OCI-LY3 (cell line): ENCODE measurements around the gene RAD51B.

Experiments
- H2AFZ ChIP-seq: fragments of 200-600, 300-600 bp; shearing (Covaris generic); 2 replicates; pipeline ENCODE4 v1.6.0; 2014; ENCODE audit warnings: antibody characterized with exemption, low read depth, low read length
- H3K27ac ChIP-seq: fragments of 200-600, 300-600 bp; sonication (generic); 2 replicates; pipeline ENCODE4 v1.5.1; 2014; ENCODE audit warnings: mild to moderate bottlenecking, low read length, moderate library complexity, mixed read lengths
- H3K27me3 ChIP-seq: fragments of 200-600, 300-600 bp; sonication (generic); 2 replicates; pipeline ENCODE4 v1.6.1; 2014; ENCODE audit warnings: low read depth, low read length, mixed read lengths
- H3K36me3 ChIP-seq: fragments of 200-600, 300-600 bp; sonication (generic); replicated peaks from 2 replicates; pipeline ENCODE3; 2014; ENCODE audit warnings: low read depth, low read length, mixed read lengths
- H3K4me1 ChIP-seq: fragments of 300-600, 200-600 bp; sonication (generic); 2 replicates; pipeline ENCODE4 v1.6.1; 2014; ENCODE audit warnings: low read length, mixed read lengths
- H3K4me2 ChIP-seq: fragments of 200-600, 300-600 bp; sonication (generic); 2 replicates; pipeline ENCODE4 v1.6.1; 2014; ENCODE audit warnings: low read length, mixed read lengths
- H3K4me3 ChIP-seq: fragments of 300-600, 200-600 bp; sonication (generic); 2 replicates; pipeline ENCODE4 v1.5.1; 2014; ENCODE audit warnings: antibody characterized with exemption, mild to moderate bottlenecking, low read length, moderate library complexity
- H3K79me2 ChIP-seq: fragments of 300-600, 200-600 bp; shearing (Covaris generic); 2 replicates; pipeline ENCODE4 v1.6.1; 2014; ENCODE audit warnings: mild to moderate bottlenecking, low read length, mixed read lengths
- H3K9ac ChIP-seq: fragments of 300-600, 200-600 bp; shearing (Covaris generic); 2 replicates; pipeline ENCODE4 v1.6.0; 2014; ENCODE audit warnings: mild to moderate bottlenecking, low read length, moderate library complexity
- H3K9me3 ChIP-seq: fragments of 200-600, 300-600 bp; shearing (Covaris generic); 2 replicates; pipeline ENCODE4 v1.6.1; 2014; ENCODE audit warnings: low read length, mixed read lengths; ENCODE audit not compliant: insufficient read depth
- H4K20me1 ChIP-seq: fragments of 200-600, 300-600 bp; sonication (generic); 2 replicates; pipeline ENCODE4 v1.6.1; 2016; ENCODE audit warnings: low read length, mixed read lengths; ENCODE audit not compliant: insufficient read depth
- CTCF ChIP-seq: fragments of 200-600, 300-600 bp; sonication (generic); IDR thresholded peaks from 2 replicates; pipeline ENCODE4 v1.5.1; 2014; ENCODE audit warnings: antibody characterized with exemption, low read length, low read depth
- EZH2phosphoT487 ChIP-seq: fragments of 200-600 bp; shearing (Covaris generic); IDR thresholded peaks from 2 replicates; pipeline ENCODE4 v1.6.1; 2018; ENCODE audit warnings: antibody characterized with exemption, mixed run types, low read depth

Gene RAD51B

DNA sequence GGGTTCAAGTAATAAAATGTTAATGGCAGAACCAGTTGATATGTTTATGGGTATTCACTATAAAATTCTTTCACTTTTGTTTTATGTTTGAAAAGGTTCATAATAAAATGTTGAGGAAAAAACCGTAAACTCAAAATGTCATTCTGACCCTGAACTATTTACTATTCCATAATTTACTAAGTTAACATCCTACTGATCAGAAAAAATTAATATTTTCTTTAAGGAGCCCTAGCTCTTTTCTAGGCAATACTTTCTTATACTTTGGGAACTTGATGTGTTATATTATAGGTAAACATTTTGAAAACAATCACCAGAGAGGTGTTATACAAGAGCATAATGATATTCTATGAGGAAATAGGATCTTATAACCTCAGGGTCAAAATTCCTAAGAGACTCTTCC lies 638.7 kb downstream of the RAD51B start:
- H3K27me3 ChIP-seq, result no peaks in the 10 kb centered on the region
- H4K20me1 ChIP-seq, result no peaks in the 10 kb centered on the region
- H3K27ac ChIP-seq, result no peak overlapping the region
- no peak overlapping the region for H3K4me2 ChIP-seq
- H3K9me3 ChIP-seq, result peaks cover 8% of the 10 kb centered on the region
- no peaks in the 10 kb centered on the region for H3K79me2 ChIP-seq
- peaks cover 4% of the 10 kb centered on the region for H3K36me3 ChIP-seq
- no peak overlapping the region for H2AFZ ChIP-seq
- H3K4me1 ChIP-seq, result peaks cover 13% of the 10 kb centered on the region; the same call in 1 of the 2 replicates
- H3K4me3 ChIP-seq, result no peak overlapping the region
- no peak overlapping the region for H3K9ac ChIP-seq
- TF ChIP-seq CTCF (no peak), EZH2phosphoT487 (no peak)

- Histone ChIP-seq H3K27me3 (no peaks in the 10 kb centered on the region), H3K9me3 (peaks cover 8% of the 10 kb centered on the region), H3K4me1 (peaks cover 8% of the 10 kb centered on the region; the same call in 1 of the 2 replicates), H4K20me1 (no peaks in the 10 kb centered on the region), H3K79me2 (no peaks in the 10 kb centered on the region), H3K4me2 (no peak overlapping the region), H3K9ac (no peak overlapping the region), H3K27ac (no peak overlapping the region), H3K36me3 (peaks cover 4% of the 10 kb centered on the region), H3K4me3 (no peak overlapping the region), H2AFZ (no peak overlapping the region)
- no peak for TF ChIP-seq EZH2phosphoT487
- TF ChIP-seq CTCF, result no peak
Measured at GRCh38 chr14:68458840-68459469, 639.4 kb downstream of the RAD51B start.

DNA sequence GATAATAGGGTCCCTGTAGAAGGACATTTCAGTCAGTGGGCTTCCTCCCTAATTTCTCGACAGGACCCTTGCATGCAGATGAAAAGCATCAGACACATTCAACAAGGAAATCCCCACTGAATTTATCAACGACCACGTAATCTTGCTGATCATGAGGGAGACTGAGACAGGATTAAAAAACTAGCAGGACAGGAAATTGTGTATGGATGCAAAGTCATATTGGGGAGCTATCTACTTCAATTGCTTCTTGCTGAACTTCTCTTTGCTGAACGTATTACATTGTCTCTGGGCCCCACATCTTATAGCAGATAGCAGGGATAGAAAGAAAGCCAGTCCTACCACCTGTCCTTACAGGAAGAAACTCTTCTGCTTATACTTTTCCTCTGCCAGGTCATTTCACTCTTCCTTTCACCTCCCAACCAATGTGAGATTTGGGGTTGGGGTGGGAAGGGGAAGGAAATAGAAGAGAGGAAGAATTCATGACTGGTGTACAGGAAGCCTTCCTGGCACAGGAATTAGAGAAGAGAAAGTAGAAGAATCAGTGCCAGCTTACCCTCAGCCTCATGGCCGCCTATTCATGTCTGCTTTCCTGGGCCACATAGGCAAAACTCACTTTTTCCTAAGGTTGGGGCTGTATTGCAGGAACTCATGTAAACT lies 640.0 kb downstream of the RAD51B start:
- TF ChIP-seq CTCF (no peak), EZH2phosphoT487 (no peak)
- no peaks in the 10 kb centered on the region for H3K27me3 ChIP-seq
- H3K9ac ChIP-seq, result no peak overlapping the region
- no peaks in the 10 kb centered on the region for H3K79me2 ChIP-seq
- H3K9me3 ChIP-seq, result peaks cover 7% of the 10 kb centered on the region
- H2AFZ ChIP-seq, result no peak overlapping the region
- H3K4me3 ChIP-seq, result no peak overlapping the region
- H3K4me1 ChIP-seq, result peaks cover 5% of the 10 kb centered on the region; the same call in 1 of the 2 replicates
- no peaks in the 10 kb centered on the region for H4K20me1 ChIP-seq
- no peak overlapping the region for H3K4me2 ChIP-seq
- H3K36me3 ChIP-seq, result peaks cover 4% of the 10 kb centered on the region
- no peak overlapping the region for H3K27ac ChIP-seq

GRCh38 chr14:68460541-68460940 lies 641.0 kb downstream of the RAD51B start:
- no peak overlapping the region for H2AFZ ChIP-seq
- no peak overlapping the region for H3K4me2 ChIP-seq
- no peak overlapping the region for H3K4me3 ChIP-seq
- no peaks in the 10 kb centered on the region for H3K79me2 ChIP-seq
- no peaks in the 10 kb centered on the region for H3K9me3 ChIP-seq
- H3K4me1 ChIP-seq, result no peaks in the 10 kb centered on the region
- no peak for TF ChIP-seq EZH2phosphoT487
- no peak for TF ChIP-seq CTCF
- H3K27me3 ChIP-seq, result no peaks in the 10 kb centered on the region
- no peaks in the 10 kb centered on the region for H3K36me3 ChIP-seq
- no peaks in the 10 kb centered on the region for H4K20me1 ChIP-seq
- H3K9ac ChIP-seq, result no peak overlapping the region
- no peak overlapping the region for H3K27ac ChIP-seq
